Esophagus muscularis mucosa (tissue), 3 donors: ENCODE results near the gene GPR65.
"Not testable (repeated sequence)": the region's sequence is repeated elsewhere in the genome, so short reads cannot be mapped to it uniquely, and the experiment has no call there.

Experiments used
- CTCF ChIP-seq, 3 experiments: fragments of 200-600 bp in 2 of 3; fragments of 450-650 bp in 1 of 3; sonication (generic) in 2 of 3; IDR thresholded peaks; one replicate each; pipeline ENCODE4 v1.5.1; 2017 to 2019; ENCODE audit warnings: antibody characterized with exemption in 3 of 3, mild to moderate bottlenecking in 2 of 3, moderate library complexity in 1 of 3
- POLR2A ChIP-seq: fragments of 450-650 bp; IDR thresholded peaks from one replicate; pipeline ENCODE4 v1.6.1; 2017; ENCODE audit warnings: antibody characterized with exemption, moderate library complexity, mild to moderate bottlenecking, low read depth
- POLR2AphosphoS5 ChIP-seq, 2 donors: sonication (generic); formaldehyde crosslinking; IDR thresholded peaks; one replicate each; pipeline ENCODE4 v1.6.1; 2017; ENCODE audit warnings: antibody characterized with exemption in 2 of 2

DNA sequence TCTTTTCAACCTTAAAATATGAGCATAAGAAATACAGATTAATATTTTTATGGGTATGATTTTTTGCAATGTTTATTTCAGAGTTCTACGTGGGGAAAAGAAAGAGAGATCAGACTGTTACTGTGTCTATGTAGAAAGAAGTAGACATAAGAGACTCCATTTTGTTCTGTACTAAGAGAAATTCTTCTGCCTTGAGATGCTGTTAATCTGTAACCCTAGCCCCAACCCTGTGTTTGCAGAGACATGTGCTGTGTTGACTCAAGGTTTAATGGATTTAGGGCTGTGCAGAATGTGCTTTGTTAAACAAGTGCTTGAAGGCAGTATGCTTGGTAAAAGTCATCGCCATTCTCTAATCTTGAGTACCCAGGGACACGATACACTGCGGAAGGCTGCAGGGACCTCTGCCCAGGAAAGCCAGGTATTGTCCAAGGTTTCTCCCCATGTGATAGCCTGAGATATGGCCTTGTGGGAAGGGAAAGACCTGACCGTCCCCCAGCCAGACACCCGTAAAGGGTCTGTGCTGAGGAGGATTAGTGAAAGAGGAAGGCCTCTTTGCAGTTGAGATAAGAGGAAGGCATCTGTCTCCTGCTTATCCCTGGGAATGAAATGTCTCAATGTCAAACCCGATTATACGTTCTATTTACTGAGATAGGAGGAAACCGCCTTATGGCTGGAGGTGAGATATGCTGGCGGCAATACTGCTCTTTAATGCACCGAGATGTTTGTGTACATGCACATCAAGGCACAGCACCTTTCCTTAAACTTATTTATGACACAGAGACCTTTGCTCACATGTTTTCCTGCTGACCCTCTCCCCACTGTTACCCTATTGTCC is 19.5 kb downstream of the GPR65 start:
- TF ChIP-seq CTCF (IDR thresholded peaks at IDR 0.05); POLR2A; POLR2AphosphoS5 (IDR thresholded peaks at IDR 0.05): not testable (repeated sequence)
